ENCODE data around the gene NETO1.

- TF ChIP-seq YY1 (IDR thresholded peaks at IDR 0.05; ENCODE audit: low read depth): no peak
- no peak for TF ChIP-seq USF1 (IDR thresholded peaks at IDR 0.05)
- no peak for TF ChIP-seq EP300 (IDR thresholded peaks at IDR 0.05; ENCODE audit: borderline replicate concordance)
- no peak for TF ChIP-seq FOXM1 (IDR thresholded peaks at IDR 0.05; ENCODE audit: borderline replicate concordance, low read depth)
Measured at GRCh38 chr18:72830109-72830508, 37.7 kb downstream of the NETO1 start.

Measured in Ishikawa (cell line).